ENCODE data around the gene SHISAL1.

The SHISAL1 gene

DNA sequence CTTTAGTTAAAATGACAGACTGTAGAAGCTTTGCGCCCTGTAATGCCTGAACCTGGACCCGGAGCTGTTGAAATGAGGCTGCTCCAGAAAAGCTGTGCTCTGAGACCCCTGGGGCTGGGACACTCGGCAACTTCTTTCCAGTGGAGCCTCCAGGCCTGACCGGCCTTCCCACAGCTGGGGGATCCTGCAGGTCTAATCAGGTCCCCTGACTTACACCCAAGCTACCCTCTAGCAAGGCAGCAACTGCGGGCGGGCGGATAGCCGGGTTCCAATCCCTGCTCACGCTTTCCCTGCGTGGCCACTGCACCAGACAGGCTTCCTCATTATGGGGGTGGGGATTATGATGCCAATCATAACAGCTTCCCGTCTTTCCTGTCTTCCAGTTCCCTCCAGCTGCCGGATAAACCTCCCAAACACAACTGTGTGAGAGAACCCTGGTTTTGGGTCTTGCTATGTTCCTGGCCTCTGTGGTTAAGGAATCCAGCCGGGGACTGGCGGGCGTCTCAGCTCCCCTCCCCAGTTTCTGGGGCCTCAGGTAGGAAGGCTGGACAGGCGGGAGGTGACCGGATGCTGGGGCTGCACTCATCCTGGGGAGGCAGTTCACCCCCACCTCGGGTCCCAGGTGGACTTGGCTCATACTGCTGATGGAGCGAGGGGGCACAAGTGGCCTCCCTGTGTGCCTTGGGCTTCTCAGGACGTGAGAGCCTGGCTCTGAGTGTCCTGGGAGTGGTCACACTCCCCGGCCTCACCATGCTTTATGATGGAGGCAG is 93.5 kb downstream of the SHISAL1 start:
- Mint-ChIP-seq H3K4me1 (ENCODE audit: low read depth) (no peaks in the 10 kb centered on the region), H3K27ac (no peak overlapping the region), H3K27me3 (no peaks in the 10 kb centered on the region), H3K4me3 (no peak overlapping the region), H3K36me3 (no peaks in the 10 kb centered on the region), H3K9me3 (ENCODE audit: low read depth) (no peaks in the 10 kb centered on the region)

DNA sequence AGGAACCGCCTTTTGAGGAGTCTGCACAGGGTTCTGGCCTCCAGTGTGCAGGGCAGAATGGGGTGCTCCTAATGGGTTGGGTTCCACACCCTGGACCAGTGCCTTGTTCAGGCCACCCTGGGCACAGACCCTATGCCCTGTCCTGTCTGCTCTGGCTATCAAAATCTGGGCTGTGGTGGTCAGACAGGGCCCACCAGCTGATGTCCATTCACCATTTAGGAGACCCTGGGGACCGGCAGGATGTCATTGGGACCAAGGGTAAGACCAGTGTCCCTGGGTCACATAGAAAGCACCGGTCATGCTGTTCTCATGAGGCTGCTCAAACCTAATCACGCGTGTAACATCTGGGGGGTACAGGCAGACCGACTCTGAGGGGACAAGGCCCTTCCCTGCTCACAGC is 94.7 kb downstream of the SHISAL1 start:
- Mint-ChIP-seq H3K27ac (no peak overlapping the region), H3K4me1 (ENCODE audit: low read depth) (no peaks in the 10 kb centered on the region), H3K27me3 (no peaks in the 10 kb centered on the region), H3K4me3 (no peak overlapping the region), H3K36me3 (no peaks in the 10 kb centered on the region), H3K9me3 (ENCODE audit: low read depth) (no peaks in the 10 kb centered on the region)

DNA sequence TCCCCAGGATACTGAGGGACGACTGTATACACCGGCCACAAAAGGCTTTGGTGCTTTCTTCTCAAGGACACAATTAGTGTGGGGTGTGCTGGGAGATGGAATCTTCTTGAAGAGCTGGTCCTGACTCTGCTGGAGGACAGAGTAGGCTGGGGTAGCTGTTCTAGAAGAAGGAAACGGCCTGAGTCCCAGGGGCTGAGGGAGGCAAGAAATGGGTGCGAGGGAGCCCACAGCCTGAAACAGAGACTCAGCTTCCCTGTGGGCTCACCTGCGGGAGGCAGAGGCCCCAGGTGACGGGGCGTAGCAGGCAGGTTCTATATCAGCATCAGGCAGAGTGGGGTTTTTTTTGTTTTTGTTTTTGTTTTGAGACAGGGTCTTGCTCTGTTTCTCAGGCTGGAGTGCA is 95.4 kb downstream of the SHISAL1 start:
- Mint-ChIP-seq H3K36me3 (no peaks in the 10 kb centered on the region), H3K27me3 (no peaks in the 10 kb centered on the region), H3K4me3 (no peak overlapping the region), H3K4me1 (ENCODE audit: low read depth) (no peaks in the 10 kb centered on the region), H3K9me3 (ENCODE audit: low read depth) (no peaks in the 10 kb centered on the region), H3K27ac (no peak overlapping the region)

DNA sequence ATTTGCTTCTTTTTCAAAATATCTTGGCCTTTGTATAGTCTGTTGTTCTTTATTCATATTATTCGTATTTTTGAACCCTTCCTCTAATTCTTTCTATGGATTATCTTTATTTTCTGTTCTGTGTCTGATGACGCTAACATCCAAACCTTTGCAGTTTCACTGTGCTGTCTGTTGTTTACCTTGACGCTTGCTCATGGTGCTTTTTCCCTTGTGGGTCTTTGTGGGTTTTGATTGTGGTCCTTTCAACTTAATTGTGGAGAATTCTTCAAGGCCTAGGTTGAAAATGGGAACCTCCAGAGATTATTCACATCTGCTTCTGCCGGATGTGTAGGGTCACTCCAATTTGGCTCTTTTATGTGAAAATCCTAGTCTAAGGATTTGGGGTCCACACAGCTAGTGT is 97.5 kb downstream of the SHISAL1 start:
- H3K36me3 Mint-ChIP-seq = peaks cover 7% of the 10 kb centered on the region
- H3K4me3 Mint-ChIP-seq = no peak overlapping the region

DNA sequence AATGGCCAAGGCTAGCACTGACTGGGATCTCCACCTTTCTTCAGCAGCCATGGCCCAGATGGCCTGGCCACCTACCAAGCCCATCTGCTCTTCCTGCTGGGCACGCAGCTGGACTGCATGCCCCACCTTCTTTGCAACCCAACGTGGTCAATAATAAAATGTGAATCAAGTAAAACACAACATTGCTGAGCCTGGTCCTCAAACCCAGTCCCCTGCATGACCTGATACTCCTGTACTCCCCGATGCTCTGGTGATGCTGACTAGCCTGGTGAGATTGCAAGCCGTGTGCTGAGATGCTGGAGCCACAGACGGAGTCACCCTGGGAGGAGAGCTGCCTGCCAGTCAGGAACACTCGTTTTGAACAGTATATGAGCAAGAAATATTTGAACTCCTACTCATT is 98.0 kb downstream of the SHISAL1 start:
- peaks cover 10% of the 10 kb centered on the region for H3K36me3 Mint-ChIP-seq
- H3K4me1 Mint-ChIP-seq (ENCODE audit: low read depth) = no peaks in the 10 kb centered on the region

More for the DNA sequence above, 97.5 kb downstream of the SHISAL1 start:
- H3K27me3 Mint-ChIP-seq = no peaks in the 10 kb centered on the region
- H3K27ac Mint-ChIP-seq = no peak overlapping the region
- no peaks in the 10 kb centered on the region for H3K4me1 Mint-ChIP-seq (ENCODE audit: low read depth)
- peaks cover 4% of the 10 kb centered on the region for H3K9me3 Mint-ChIP-seq (ENCODE audit: low read depth)

DNA sequence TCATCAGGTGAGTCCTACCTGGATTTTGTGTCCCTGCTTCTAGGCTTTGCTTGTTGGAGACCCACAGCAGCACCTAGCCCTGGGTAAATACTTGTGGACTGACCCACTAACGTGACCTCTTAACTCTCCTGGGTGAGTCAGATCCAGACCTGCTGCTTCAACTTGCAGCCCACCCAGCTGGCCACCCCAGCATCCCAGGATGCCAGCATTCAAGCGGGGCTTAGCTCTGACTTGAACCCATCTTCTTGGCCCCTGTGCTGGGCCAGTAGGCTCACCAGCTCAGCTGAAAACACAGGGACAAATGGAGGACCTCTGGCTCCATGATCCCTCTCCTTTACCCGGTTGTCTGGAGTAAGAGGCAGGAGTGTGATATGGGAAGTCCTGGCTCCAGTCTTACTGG is 98.6 kb downstream of the SHISAL1 start:
- Mint-ChIP-seq H3K27ac (no peak overlapping the region), H3K36me3 (peaks cover 14% of the 10 kb centered on the region), H3K4me3 (no peak overlapping the region), H3K9me3 (ENCODE audit: low read depth) (peaks cover 12% of the 10 kb centered on the region), H3K27me3 (no peaks in the 10 kb centered on the region), H3K4me1 (ENCODE audit: low read depth) (no peaks in the 10 kb centered on the region)

More for the DNA sequence above, 98.0 kb downstream of the SHISAL1 start:
- no peak overlapping the region for H3K27ac Mint-ChIP-seq
- H3K4me3 Mint-ChIP-seq = no peak overlapping the region
- no peaks in the 10 kb centered on the region for H3K27me3 Mint-ChIP-seq
- peaks cover 7% of the 10 kb centered on the region for H3K9me3 Mint-ChIP-seq (ENCODE audit: low read depth)

DNA sequence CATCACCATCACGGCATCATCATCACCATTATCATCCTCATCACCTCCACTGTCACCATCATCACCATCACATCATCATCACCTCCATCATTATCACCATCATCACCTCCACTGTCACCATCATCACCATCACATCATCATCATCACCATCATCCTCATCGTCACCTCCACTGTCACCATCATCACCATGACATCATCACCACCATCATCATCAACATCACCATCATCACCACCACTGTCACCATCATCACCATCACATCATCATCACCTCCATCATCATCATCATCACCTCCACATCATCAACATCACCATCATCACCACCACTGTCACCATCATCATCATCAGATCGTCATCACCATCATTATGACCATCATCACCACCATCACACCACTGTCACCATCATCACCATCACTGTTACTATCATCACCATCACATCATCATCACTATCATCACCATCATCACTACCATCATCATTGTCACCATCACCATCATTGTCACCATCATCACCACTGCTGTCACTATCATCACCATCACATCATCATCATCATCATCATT is 99.2 kb downstream of the SHISAL1 start:
- Mint-ChIP-seq H3K9me3 (ENCODE audit: low read depth) (peaks cover 12% of the 10 kb centered on the region), H3K36me3 (peaks cover 17% of the 10 kb centered on the region), H3K4me3 (no peak overlapping the region), H3K27ac (no peak overlapping the region), H3K4me1 (ENCODE audit: low read depth) (no peaks in the 10 kb centered on the region), H3K27me3 (no peaks in the 10 kb centered on the region)

DNA sequence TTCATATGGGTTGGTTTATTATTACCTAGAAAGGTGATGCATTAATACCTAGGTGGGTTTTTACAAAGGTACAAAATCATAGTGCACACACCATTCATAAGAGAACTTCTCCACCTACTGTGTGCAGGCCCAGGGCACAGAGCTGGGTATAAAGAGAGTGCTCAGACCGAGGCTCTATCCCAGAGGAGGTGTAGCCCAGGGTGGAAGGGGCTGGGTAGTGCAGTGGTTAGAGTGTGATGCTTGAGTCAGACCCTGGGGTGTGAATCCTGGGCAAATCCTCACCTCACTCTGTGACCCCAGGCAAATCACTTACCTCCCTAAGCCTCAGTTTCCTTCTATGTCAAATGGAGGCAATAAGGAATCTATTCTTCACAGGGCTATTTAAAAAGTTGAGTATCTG is 99.8 kb downstream of the SHISAL1 start:
- Mint-ChIP-seq H3K9me3 (ENCODE audit: low read depth) (peaks cover 12% of the 10 kb centered on the region), H3K27ac (no peak overlapping the region), H3K4me3 (no peak overlapping the region), H3K36me3 (peaks cover 17% of the 10 kb centered on the region), H3K4me1 (ENCODE audit: low read depth) (peaks cover 4% of the 10 kb centered on the region), H3K27me3 (no peaks in the 10 kb centered on the region)

DNA sequence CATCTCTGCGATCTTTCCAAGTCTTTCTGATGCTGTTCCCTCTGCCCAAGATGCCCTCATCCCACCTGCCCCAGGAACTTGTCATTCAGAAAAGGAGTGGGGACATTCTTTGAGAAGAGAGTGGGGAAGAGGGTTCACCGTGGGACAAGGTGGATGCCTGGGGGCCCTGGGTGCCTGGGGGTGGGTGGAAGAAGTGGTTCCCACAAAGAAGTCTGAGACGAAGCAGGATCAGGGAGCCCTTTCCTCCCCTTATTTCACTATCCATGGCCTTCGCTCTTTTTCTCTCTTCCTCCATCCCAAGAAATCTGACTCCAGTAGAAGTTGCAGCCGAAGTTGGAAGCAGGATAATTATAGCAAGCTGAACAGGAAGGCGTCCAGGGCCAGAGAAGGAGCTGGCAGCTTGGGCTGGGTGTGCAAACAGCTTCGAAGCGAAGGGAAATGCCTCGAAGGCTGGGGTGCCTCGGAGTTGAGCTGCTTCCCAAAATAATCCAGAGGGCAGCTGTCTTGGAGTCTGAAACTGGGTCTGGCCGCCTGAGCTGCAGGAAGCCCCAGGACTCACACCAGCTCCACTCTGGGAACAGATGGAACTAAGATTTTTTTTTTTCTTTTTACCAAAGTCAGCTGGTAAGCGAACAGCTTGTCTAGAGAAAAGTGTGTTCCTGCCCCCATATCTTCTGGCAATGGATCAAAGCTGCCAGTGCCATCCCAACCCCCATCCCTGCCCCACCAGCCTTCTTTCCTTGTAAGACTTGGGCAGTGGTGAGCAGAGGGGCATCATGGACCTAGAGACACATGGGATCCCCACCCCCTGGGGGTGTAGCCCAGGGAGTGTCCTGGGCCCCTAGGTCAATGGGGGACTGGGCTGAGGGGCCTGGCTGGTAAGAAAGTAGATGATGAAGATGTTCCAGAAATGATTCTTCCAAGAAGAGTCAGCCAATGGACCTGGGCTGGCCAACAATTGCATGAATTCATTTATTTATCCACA is 100.5 kb downstream of the SHISAL1 start:
- H3K27me3 Mint-ChIP-seq = no peaks in the 10 kb centered on the region
- peaks cover 4% of the 10 kb centered on the region for H3K4me1 Mint-ChIP-seq (ENCODE audit: low read depth)
- peaks cover 17% of the 10 kb centered on the region for H3K36me3 Mint-ChIP-seq
- no peak overlapping the region for H3K4me3 Mint-ChIP-seq
- peaks cover 12% of the 10 kb centered on the region for H3K9me3 Mint-ChIP-seq (ENCODE audit: low read depth)
- no peak overlapping the region for H3K27ac Mint-ChIP-seq

DNA sequence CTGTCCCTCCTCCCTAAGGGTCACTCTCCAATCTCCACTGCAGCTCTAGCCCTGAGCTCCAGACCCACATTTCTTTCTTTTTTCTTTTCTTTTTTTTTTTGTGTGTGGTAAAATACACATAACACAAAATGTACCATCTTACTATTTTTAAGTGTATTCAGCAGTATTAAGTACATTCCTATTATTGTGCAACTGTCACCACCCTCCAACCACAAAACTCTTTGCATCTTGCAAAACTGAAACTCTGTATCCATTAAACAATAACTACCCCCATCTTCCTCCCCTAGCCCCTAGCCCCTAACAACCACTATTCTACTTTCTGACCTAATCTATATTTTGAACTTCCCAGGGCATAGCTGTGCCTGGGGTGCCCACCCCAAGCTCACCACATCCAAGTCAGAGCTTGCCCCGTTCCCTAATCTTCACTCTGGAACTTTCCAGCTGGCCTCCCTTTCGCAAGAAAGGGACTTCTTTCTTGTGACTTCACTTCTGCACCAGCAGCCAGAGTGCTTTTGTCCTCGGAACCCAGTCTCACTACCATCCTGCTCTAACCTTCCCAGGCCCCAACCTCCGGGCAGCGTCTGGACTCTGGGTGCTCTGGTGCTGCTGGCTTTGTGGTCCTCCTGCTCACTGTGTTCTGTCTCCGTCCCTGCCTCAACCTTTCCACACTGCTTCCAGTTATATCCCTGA is 101.3 kb downstream of the SHISAL1 start:
- H3K4me1 Mint-ChIP-seq (ENCODE audit: low read depth) = peaks cover 4% of the 10 kb centered on the region
- peaks cover 17% of the 10 kb centered on the region for H3K36me3 Mint-ChIP-seq
- no peaks in the 10 kb centered on the region for H3K27me3 Mint-ChIP-seq
- no peak overlapping the region for H3K4me3 Mint-ChIP-seq
- peaks cover 12% of the 10 kb centered on the region for H3K9me3 Mint-ChIP-seq (ENCODE audit: low read depth)
- H3K27ac Mint-ChIP-seq = no peak overlapping the region

DNA sequence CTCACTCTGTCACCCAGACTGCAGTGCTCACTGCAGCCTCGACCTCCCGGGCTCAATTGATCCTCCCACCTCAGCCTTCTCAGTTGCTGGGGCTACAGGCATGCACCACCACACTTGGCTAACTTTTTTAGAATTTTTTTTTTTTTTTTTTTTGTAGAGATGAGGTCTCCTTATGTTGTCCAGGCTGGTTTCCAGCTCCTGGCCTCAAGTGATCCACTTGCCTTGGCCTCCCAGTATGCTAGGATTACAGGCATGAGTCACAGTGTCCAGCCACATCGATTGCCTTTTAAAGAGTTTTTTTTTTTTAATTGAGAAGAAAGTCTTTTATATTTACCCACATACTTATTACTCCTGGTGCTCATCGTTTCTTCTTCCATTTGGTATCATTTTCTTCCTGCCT is 102.0 kb downstream of the SHISAL1 start:
- Mint-ChIP-seq H3K4me3 (no peak overlapping the region), H3K9me3 (ENCODE audit: low read depth) (peaks cover 12% of the 10 kb centered on the region), H3K4me1 (ENCODE audit: low read depth) (peaks cover 4% of the 10 kb centered on the region), H3K27ac (no peak overlapping the region), H3K36me3 (peaks cover 17% of the 10 kb centered on the region), H3K27me3 (no peaks in the 10 kb centered on the region)

DNA sequence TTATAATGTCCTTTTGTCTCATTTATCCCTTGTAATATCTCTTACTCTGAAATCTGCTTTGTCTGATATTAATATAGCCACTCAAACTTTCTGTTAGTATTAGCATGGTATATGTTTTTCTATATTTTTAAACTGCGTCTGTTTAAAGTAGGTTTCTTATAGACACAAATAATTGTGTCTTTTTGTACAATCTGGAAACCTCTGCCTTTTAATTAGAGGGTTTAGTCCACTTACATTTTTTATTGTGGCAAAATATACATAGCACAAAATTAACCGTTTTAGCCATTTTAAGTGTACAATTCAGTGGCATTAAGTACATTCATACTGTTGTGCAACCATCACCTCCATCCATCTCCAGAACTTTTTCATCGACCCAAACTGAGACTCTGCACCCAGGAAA is 103.4 kb downstream of the SHISAL1 start:
- Mint-ChIP-seq H3K9me3 (ENCODE audit: low read depth) (peaks cover 12% of the 10 kb centered on the region), H3K27me3 (no peaks in the 10 kb centered on the region), H3K4me1 (ENCODE audit: low read depth) (peaks cover 4% of the 10 kb centered on the region), H3K4me3 (no peak overlapping the region), H3K27ac (no peak overlapping the region), H3K36me3 (peaks cover 17% of the 10 kb centered on the region)

DNA sequence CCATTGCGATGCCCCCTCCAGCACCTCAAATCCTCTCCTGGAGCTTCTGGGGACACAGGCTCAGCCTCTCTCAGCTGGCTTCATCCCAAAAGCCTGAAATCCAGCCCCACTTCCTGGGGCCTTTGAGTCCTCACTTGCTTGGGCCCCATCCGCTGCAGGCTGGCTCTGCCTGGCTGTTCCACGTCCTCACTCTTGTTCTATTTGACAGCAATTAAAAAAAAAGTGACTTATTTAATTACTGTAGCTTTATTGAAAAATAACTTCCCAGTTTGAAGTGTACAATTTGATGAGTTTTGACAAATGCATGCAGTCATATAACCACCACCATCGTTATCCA is 104.8 kb downstream of the SHISAL1 start:
- no peak overlapping the region for H3K4me3 Mint-ChIP-seq
- H3K27me3 Mint-ChIP-seq = no peaks in the 10 kb centered on the region
- peaks cover 12% of the 10 kb centered on the region for H3K9me3 Mint-ChIP-seq (ENCODE audit: low read depth)
- H3K4me1 Mint-ChIP-seq (ENCODE audit: low read depth) = peaks cover 4% of the 10 kb centered on the region
- peaks cover 19% of the 10 kb centered on the region for H3K36me3 Mint-ChIP-seq
- H3K27ac Mint-ChIP-seq = peak overlapping the region; percentile 74

DNA sequence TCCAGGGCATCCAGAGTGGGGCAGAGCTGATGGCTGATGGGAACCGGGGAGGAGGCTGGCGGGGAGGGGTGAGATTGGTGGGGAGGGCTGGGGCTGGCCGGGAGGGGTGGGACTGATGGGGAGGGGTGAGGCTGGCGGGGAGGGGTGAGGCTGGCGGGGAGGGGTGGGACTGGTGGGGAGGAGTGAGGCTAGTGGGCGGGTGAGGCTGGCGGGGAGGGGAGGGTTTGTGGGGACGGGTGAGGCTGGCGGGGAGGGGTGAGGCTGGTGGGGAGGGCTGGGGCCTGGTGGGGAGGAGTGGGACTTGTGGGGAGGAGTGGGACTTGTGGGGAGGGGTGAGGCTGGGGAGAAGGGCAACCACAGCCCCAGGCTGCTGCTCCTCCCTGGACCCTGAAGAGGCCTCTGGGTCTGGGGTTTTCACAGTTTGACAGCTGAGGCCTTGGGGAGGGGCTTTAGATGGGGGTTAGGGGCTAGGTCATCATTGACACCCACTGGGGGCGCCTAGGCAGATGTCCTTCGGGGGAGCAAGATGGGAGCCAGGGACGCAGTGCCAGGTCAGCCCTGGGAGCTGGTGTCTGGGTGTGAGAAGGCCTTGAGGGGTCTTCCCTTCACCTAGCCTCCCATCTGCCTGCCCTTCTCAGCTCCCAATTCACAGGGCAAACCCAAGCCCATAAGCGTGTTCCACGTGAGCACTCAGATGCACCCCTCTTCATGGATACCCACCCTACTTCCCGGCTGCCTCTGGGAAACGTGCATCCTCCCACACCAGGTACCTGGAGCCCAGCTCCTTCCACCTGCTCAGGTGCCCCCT is 105.4 kb downstream of the SHISAL1 start:
- H3K27ac Mint-ChIP-seq = no peak overlapping the region
- peaks cover 12% of the 10 kb centered on the region for H3K9me3 Mint-ChIP-seq (ENCODE audit: low read depth)
- H3K36me3 Mint-ChIP-seq = peaks cover 22% of the 10 kb centered on the region
- H3K27me3 Mint-ChIP-seq = no peaks in the 10 kb centered on the region
- H3K4me3 Mint-ChIP-seq = no peak overlapping the region
- peaks cover 4% of the 10 kb centered on the region for H3K4me1 Mint-ChIP-seq (ENCODE audit: low read depth)
